ENCODE data around the gene HK3. TPM values are rescaled to one million over a fixed set of nuclear protein-coding genes. Genes with fewer than 3 reads are reported as not detected.

The HK3 gene, protein sequence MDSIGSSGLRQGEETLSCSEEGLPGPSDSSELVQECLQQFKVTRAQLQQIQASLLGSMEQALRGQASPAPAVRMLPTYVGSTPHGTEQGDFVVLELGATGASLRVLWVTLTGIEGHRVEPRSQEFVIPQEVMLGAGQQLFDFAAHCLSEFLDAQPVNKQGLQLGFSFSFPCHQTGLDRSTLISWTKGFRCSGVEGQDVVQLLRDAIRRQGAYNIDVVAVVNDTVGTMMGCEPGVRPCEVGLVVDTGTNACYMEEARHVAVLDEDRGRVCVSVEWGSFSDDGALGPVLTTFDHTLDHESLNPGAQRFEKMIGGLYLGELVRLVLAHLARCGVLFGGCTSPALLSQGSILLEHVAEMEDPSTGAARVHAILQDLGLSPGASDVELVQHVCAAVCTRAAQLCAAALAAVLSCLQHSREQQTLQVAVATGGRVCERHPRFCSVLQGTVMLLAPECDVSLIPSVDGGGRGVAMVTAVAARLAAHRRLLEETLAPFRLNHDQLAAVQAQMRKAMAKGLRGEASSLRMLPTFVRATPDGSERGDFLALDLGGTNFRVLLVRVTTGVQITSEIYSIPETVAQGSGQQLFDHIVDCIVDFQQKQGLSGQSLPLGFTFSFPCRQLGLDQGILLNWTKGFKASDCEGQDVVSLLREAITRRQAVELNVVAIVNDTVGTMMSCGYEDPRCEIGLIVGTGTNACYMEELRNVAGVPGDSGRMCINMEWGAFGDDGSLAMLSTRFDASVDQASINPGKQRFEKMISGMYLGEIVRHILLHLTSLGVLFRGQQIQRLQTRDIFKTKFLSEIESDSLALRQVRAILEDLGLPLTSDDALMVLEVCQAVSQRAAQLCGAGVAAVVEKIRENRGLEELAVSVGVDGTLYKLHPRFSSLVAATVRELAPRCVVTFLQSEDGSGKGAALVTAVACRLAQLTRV
- 4.2 TPM for total RNA-seq

DNA sequence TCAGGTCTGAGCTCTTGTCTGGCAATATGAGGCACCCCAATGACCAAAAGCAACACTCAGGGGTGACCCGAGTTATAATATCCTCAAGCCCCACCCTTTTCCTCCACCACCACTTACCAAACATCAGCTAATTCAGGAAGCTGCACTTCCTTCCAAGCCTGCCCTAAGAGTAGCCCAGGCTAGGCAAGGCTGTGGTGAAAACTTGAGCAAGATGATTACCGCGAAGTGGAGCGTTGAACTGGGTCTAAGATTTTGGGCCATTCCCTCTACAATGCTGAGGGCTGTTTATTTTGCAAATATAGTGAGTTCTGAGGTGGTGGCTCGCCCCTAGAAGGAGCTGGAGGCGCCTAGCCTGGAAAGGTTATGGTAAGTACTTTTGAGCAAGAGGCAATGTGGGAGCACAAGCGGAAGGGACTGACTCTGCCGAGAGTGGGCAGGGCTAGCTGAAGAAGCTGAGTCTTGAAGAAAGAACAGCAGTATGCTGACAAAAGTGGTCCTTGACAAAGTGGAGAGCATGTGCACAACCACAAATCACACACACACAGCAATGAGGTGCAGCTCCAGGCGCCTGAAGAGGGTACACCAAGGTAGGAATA, at the start of gene HK3:
Gene HK3, minus strand, starts transcription at position 51 of the 596 bp plus-strand sequence. CDS start 3,187 bp downstream, outside the sequence.
- Histone ChIP-seq H3K36me3 (ENCODE audit: control insufficient read depth in 3 of 3, insufficient read depth in 3 of 3, low read length in 3 of 3) (peaks cover 13 to 21% (median 13%) of the 10 kb centered on the region in 3 donors), H3K9me3 (ENCODE audit: control insufficient read depth in 3 of 3, low read length in 3 of 3) (no peaks in the 10 kb centered on the region), H3K4me1 (ENCODE audit: control insufficient read depth in 3 of 3, insufficient read depth in 3 of 3, low read length in 3 of 3) (peaks cover 0 to 6% (median 4%) of the 10 kb centered on the region in 3 donors), H3K27ac (ENCODE audit: low read depth, low read length) (no peak within 1 kb of the TSS), H3K9ac (ENCODE audit: low read depth in 1 of 3, low read length in 3 of 3) (no peak within 1 kb of the TSS), H3K4me3 (ENCODE audit: low read length in 3 of 3) (peak within 1 kb of the TSS in 1 of 3 donors; percentile 17), H3K27me3 (ENCODE audit: control insufficient read depth in 3 of 3, insufficient read depth in 3 of 3, low read length in 3 of 3) (peaks cover 0 to 4% (median 0%) of the 10 kb centered on the region in 3 donors)

DNA sequence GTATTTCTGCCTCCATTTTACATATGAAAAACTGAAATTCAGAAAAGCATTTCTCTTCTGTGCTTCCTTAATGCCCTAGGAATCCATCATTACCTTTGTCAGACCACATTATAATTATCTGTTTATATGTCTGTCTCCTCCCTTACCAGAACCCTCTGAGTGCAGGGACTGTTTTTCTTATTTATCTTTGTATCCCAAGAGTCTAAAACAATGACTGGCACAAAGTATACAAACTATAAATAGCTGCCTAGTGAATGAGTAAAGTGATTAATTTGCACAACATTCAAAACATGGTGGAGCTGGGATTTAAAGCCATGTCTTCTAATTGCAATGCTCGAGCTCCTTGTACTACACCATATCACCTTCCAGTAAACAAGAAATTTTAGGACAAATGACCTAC, 49.3 kb upstream of the HK3 start:
- peaks cover 2 to 34% (median 27%) of the 10 kb centered on the region in 3 donors for H3K36me3 ChIP-seq (ENCODE audit: control insufficient read depth in 3 of 3, insufficient read depth in 3 of 3, low read length in 3 of 3)
- H3K4me1 ChIP-seq (ENCODE audit: control insufficient read depth in 3 of 3, insufficient read depth in 3 of 3, low read length in 3 of 3) = peaks cover 0 to 2% (median 0%) of the 10 kb centered on the region in 3 donors
- H3K27ac ChIP-seq (ENCODE audit: low read depth, low read length) = no peak overlapping the region
- H3K4me3 ChIP-seq (ENCODE audit: low read length in 3 of 3) = no peak overlapping the region
- H3K27me3 ChIP-seq (ENCODE audit: control insufficient read depth in 3 of 3, insufficient read depth in 3 of 3, low read length in 3 of 3) = no peaks in the 10 kb centered on the region
- H3K9me3 ChIP-seq (ENCODE audit: control insufficient read depth in 3 of 3, low read length in 3 of 3) = no peaks in the 10 kb centered on the region
- H3K9ac ChIP-seq (ENCODE audit: low read depth in 1 of 3, low read length in 3 of 3) = no peak overlapping the region

DNA sequence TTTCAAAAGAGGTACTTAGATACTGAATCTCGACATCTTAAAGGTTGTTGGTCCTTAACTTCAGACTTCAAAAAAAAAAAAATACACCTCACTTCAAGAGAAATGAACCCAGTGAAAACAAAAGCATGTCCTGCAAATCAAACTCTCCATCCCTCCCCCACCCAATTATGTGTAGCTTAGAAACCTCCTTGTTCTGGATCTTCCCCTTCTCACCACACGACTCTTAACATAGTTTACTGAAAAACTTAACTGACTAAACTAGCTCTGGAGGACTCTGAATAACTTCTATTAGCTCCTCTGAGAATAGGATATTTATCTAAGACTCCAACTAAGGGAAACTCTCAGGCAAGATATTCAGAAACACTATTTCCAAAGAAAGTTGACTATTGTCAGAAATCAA, 48.7 kb upstream of the HK3 start:
- Histone ChIP-seq H3K9ac (ENCODE audit: low read depth in 1 of 3, low read length in 3 of 3) (no peak overlapping the region), H3K4me3 (ENCODE audit: low read length in 3 of 3) (no peak overlapping the region), H3K27me3 (ENCODE audit: control insufficient read depth in 3 of 3, insufficient read depth in 3 of 3, low read length in 3 of 3) (no peaks in the 10 kb centered on the region), H3K4me1 (ENCODE audit: control insufficient read depth in 3 of 3, insufficient read depth in 3 of 3, low read length in 3 of 3) (peaks cover 0 to 2% (median 0%) of the 10 kb centered on the region in 3 donors), H3K36me3 (ENCODE audit: control insufficient read depth in 3 of 3, insufficient read depth in 3 of 3, low read length in 3 of 3) (peaks cover 2 to 40% (median 33%) of the 10 kb centered on the region in 3 donors), H3K27ac (ENCODE audit: low read depth, low read length) (no peak overlapping the region), H3K9me3 (ENCODE audit: control insufficient read depth in 3 of 3, low read length in 3 of 3) (no peaks in the 10 kb centered on the region)

DNA sequence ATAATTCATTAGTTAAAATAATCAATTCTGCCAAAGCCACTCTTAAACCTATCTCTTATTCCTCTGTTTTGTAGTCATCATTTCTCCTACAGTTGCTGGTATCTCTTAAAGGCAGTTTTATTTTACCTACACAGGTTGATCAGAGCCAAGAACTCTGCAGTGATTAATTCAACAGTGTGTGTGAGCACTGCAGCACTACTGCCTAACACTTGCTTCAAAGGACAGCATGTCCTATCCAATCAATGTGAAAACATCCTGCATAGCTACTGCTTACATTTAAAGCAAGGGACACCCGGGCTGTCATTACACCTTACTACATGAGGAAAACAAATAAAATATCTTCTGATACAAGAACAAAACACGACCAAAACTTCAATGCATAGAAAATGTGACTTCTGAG, 45.1 kb upstream of the HK3 start:
- Histone ChIP-seq H3K9ac (ENCODE audit: low read depth in 1 of 3, low read length in 3 of 3) (no peak overlapping the region), H3K4me1 (ENCODE audit: control insufficient read depth in 3 of 3, insufficient read depth in 3 of 3, low read length in 3 of 3) (peaks cover 0 to 2% (median 0%) of the 10 kb centered on the region in 3 donors), H3K36me3 (ENCODE audit: control insufficient read depth in 3 of 3, insufficient read depth in 3 of 3, low read length in 3 of 3) (peaks cover 3 to 35% (median 35%) of the 10 kb centered on the region in 3 donors), H3K27me3 (ENCODE audit: control insufficient read depth in 3 of 3, insufficient read depth in 3 of 3, low read length in 3 of 3) (no peaks in the 10 kb centered on the region), H3K4me3 (ENCODE audit: low read length in 3 of 3) (no peak overlapping the region), H3K9me3 (ENCODE audit: control insufficient read depth in 3 of 3, low read length in 3 of 3) (no peaks in the 10 kb centered on the region), H3K27ac (ENCODE audit: low read depth, low read length) (no peak overlapping the region)

DNA sequence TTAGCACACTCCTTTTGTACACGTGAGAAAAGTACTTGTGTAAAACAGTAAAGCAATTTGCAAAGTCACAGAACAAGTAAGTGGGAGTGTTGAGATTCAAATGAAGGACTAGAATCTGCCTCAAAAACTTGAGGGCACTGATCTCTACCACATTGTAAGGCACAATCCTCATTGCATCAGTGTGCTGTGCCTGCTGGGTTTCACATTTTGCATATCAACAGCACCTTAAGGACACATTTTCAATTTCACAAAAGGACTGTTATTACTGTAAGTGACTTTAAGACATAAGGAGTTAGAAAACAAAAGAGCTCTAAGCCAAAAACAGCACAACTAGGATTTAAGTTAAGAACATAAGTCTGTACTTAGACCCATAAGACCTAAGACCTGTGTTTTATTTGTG, 44.7 kb upstream of the HK3 start:
- peaks cover 0 to 2% (median 0%) of the 10 kb centered on the region in 3 donors for H3K4me1 ChIP-seq (ENCODE audit: control insufficient read depth in 3 of 3, insufficient read depth in 3 of 3, low read length in 3 of 3)
- peaks cover 3 to 34% (median 33%) of the 10 kb centered on the region in 3 donors for H3K36me3 ChIP-seq (ENCODE audit: control insufficient read depth in 3 of 3, insufficient read depth in 3 of 3, low read length in 3 of 3)
- H3K27me3 ChIP-seq (ENCODE audit: control insufficient read depth in 3 of 3, insufficient read depth in 3 of 3, low read length in 3 of 3) = no peaks in the 10 kb centered on the region
- no peak overlapping the region for H3K27ac ChIP-seq (ENCODE audit: low read depth, low read length)
- no peak overlapping the region for H3K4me3 ChIP-seq (ENCODE audit: low read length in 3 of 3)
- no peak overlapping the region for H3K9ac ChIP-seq (ENCODE audit: low read depth in 1 of 3, low read length in 3 of 3)
- no peaks in the 10 kb centered on the region for H3K9me3 ChIP-seq (ENCODE audit: control insufficient read depth in 3 of 3, low read length in 3 of 3)

DNA sequence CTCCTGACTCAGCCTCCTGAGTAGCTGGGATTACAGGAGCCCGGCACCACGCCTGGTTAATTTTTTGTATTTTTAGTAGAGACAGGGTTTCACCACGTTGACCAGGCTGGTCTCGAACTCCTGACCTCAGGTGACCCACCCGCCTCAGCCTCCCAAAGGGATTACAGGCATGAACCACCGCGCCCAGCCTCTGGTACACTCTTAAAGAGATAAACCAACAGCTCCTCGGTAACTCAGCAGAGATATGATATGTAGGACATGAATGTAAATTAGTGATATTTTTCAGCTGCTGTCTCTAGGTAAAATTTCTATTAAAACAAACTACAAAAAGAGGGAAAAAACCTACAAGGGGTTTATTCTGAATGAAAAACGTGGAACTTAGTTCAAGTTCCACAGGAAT, 42.8 kb upstream of the HK3 start:
- no peaks in the 10 kb centered on the region for H3K27me3 ChIP-seq (ENCODE audit: control insufficient read depth in 3 of 3, insufficient read depth in 3 of 3, low read length in 3 of 3)
- H3K27ac ChIP-seq (ENCODE audit: low read depth, low read length) = no peak overlapping the region
- peaks cover 7 to 35% (median 34%) of the 10 kb centered on the region in 3 donors for H3K36me3 ChIP-seq (ENCODE audit: control insufficient read depth in 3 of 3, insufficient read depth in 3 of 3, low read length in 3 of 3)
- H3K9ac ChIP-seq (ENCODE audit: low read depth in 1 of 3, low read length in 3 of 3) = no peak overlapping the region
- no peaks in the 10 kb centered on the region for H3K9me3 ChIP-seq (ENCODE audit: control insufficient read depth in 3 of 3, low read length in 3 of 3)
- H3K4me3 ChIP-seq (ENCODE audit: low read length in 3 of 3) = no peak overlapping the region
- no peaks in the 10 kb centered on the region for H3K4me1 ChIP-seq (ENCODE audit: control insufficient read depth in 3 of 3, insufficient read depth in 3 of 3, low read length in 3 of 3)

DNA sequence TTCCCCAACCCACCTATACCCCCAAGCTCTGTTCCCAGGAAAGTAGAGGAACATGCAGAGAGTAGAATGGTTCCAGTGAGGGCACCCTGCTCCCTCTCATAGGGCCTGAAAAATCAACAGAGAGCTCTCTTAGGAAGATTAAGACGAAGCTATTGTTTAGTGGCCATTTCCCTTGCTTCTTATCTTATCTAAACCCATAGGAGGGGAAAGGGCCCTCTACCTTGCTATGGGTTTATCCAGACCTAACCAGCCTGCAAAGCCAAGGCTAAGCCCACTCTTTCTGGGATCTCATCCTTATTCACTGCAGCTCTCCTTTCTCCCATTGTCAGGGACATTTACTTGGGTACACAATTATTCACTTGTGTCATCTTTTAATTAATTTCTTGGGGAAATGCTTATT, 39.3 kb upstream of the HK3 start:
- Histone ChIP-seq H3K27me3 (ENCODE audit: control insufficient read depth in 3 of 3, insufficient read depth in 3 of 3, low read length in 3 of 3) (no peaks in the 10 kb centered on the region), H3K4me3 (ENCODE audit: low read length in 3 of 3) (no peak overlapping the region), H3K9ac (ENCODE audit: low read depth in 1 of 3, low read length in 3 of 3) (no peak overlapping the region), H3K27ac (ENCODE audit: low read depth, low read length) (no peak overlapping the region), H3K4me1 (ENCODE audit: control insufficient read depth in 3 of 3, insufficient read depth in 3 of 3, low read length in 3 of 3) (no peaks in the 10 kb centered on the region), H3K9me3 (ENCODE audit: control insufficient read depth in 3 of 3, low read length in 3 of 3) (no peaks in the 10 kb centered on the region), H3K36me3 (ENCODE audit: control insufficient read depth in 3 of 3, insufficient read depth in 3 of 3, low read length in 3 of 3) (peaks cover 7 to 17% (median 15%) of the 10 kb centered on the region in 3 donors)

DNA sequence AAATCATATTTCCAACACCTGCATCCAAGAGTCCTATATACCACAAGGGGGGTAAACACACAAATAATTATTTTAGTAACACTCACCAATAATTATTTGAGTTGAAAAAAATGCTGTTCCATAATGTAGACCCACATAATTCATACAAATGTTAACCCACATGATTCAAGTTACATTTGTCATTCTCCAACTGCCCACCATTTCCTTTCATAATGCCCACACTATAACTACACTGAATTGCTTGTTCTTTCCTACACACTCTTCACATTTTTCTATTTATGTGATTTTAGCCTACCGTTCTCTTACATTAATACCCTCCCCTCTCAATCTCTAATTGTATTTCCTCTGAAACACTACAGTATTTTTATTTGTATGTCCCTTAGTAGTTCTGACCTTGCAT, 35.9 kb upstream of the HK3 start:
- peaks cover 7 to 17% (median 16%) of the 10 kb centered on the region in 3 donors for H3K36me3 ChIP-seq (ENCODE audit: control insufficient read depth in 3 of 3, insufficient read depth in 3 of 3, low read length in 3 of 3)
- H3K4me1 ChIP-seq (ENCODE audit: control insufficient read depth in 3 of 3, insufficient read depth in 3 of 3, low read length in 3 of 3) = no peaks in the 10 kb centered on the region
- no peaks in the 10 kb centered on the region for H3K9me3 ChIP-seq (ENCODE audit: control insufficient read depth in 3 of 3, low read length in 3 of 3)
- no peak overlapping the region for H3K27ac ChIP-seq (ENCODE audit: low read depth, low read length)
- no peaks in the 10 kb centered on the region for H3K27me3 ChIP-seq (ENCODE audit: control insufficient read depth in 3 of 3, insufficient read depth in 3 of 3, low read length in 3 of 3)
- no peak overlapping the region for H3K4me3 ChIP-seq (ENCODE audit: low read length in 3 of 3)
- H3K9ac ChIP-seq (ENCODE audit: low read depth in 1 of 3, low read length in 3 of 3) = no peak overlapping the region

DNA sequence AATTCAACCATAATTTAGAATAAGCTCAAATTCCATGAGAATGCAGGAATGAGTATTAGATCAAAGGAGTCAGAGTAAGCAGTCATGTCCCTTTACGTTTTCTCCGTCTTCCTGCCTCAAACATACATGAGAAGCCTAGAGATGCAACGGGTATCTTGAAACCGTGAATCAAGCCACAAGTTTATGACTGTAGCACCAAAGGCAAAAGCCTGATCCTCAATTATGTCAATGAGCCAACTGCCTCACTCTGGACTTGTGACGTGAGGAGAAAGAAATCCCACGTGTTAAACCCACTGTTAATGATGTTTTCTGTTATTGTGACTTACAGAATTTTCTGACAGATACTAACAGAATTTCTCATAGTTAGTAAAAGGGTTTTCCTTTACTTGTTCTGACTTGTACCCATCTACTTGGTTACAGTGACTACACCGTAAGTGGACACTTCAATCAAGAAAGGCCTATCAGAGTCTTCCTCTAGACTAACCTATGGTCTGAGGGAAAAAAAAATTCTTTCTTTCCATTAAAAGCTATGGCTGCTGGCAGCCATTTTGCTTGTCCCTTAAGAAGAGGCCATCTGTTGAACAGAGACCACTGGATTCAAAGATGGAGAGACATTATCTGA, 35.3 kb upstream of the HK3 start:
- Histone ChIP-seq H3K4me1 (ENCODE audit: control insufficient read depth in 3 of 3, insufficient read depth in 3 of 3, low read length in 3 of 3) (no peaks in the 10 kb centered on the region), H3K4me3 (ENCODE audit: low read length in 3 of 3) (no peak overlapping the region), H3K36me3 (ENCODE audit: control insufficient read depth in 3 of 3, insufficient read depth in 3 of 3, low read length in 3 of 3) (peaks cover 7 to 16% (median 15%) of the 10 kb centered on the region in 3 donors), H3K9ac (ENCODE audit: low read depth in 1 of 3, low read length in 3 of 3) (no peak overlapping the region), H3K27ac (ENCODE audit: low read depth, low read length) (no peak overlapping the region), H3K27me3 (ENCODE audit: control insufficient read depth in 3 of 3, insufficient read depth in 3 of 3, low read length in 3 of 3) (no peaks in the 10 kb centered on the region), H3K9me3 (ENCODE audit: control insufficient read depth in 3 of 3, low read length in 3 of 3) (no peaks in the 10 kb centered on the region)

All from skeletal muscle tissue (tissue), 4 donors.